Ovary (tissue), 3 donors: ENCODE measurements around the gene HOXA4.

Experiments used
- POLR2A ChIP-seq: fragments of 450-650 bp; IDR thresholded peaks from one replicate; pipeline ENCODE4 v1.6.1; 2017; ENCODE audit warnings: antibody characterized with exemption, mild to moderate bottlenecking, moderate library complexity
- TF ChIP-seq, protein P1 (sequence below), 3 donors: fragments of 450-650 bp in 2 of 3; fragments of 200-600 bp in 1 of 3; IDR thresholded peaks; one replicate each; pipeline versions ENCODE4 v1.5.1 to v1.8.0; 2016 to 2022; ENCODE audit warnings: antibody characterized with exemption in 3 of 3, mild to moderate bottlenecking in 1 of 3
- donor health status: DM: no; HTN: no; CAD: no.

- TF ChIP-seq POLR2A = no peak
- TF ChIP-seq, protein P1, sequence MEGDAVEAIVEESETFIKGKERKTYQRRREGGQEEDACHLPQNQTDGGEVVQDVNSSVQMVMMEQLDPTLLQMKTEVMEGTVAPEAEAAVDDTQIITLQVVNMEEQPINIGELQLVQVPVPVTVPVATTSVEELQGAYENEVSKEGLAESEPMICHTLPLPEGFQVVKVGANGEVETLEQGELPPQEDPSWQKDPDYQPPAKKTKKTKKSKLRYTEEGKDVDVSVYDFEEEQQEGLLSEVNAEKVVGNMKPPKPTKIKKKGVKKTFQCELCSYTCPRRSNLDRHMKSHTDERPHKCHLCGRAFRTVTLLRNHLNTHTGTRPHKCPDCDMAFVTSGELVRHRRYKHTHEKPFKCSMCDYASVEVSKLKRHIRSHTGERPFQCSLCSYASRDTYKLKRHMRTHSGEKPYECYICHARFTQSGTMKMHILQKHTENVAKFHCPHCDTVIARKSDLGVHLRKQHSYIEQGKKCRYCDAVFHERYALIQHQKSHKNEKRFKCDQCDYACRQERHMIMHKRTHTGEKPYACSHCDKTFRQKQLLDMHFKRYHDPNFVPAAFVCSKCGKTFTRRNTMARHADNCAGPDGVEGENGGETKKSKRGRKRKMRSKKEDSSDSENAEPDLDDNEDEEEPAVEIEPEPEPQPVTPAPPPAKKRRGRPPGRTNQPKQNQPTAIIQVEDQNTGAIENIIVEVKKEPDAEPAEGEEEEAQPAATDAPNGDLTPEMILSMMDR (IDR thresholded peaks at IDR 0.05) = no peak
Observed at GRCh38 chr7:27093184-27093895, 37.2 kb downstream of the HOXA4 start.
